ENCODE measurements around the gene TUBGCP2.

- TF ChIP-seq, protein P1, sequence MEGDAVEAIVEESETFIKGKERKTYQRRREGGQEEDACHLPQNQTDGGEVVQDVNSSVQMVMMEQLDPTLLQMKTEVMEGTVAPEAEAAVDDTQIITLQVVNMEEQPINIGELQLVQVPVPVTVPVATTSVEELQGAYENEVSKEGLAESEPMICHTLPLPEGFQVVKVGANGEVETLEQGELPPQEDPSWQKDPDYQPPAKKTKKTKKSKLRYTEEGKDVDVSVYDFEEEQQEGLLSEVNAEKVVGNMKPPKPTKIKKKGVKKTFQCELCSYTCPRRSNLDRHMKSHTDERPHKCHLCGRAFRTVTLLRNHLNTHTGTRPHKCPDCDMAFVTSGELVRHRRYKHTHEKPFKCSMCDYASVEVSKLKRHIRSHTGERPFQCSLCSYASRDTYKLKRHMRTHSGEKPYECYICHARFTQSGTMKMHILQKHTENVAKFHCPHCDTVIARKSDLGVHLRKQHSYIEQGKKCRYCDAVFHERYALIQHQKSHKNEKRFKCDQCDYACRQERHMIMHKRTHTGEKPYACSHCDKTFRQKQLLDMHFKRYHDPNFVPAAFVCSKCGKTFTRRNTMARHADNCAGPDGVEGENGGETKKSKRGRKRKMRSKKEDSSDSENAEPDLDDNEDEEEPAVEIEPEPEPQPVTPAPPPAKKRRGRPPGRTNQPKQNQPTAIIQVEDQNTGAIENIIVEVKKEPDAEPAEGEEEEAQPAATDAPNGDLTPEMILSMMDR (tag by site-specific recombination; IDR thresholded peaks at IDR 0.05) = no peak
- TF ChIP-seq ZNF776 (tag by site-specific recombination; IDR thresholded peaks at IDR 0.05; ENCODE audit: borderline replicate concordance) (no peak), PBX3 (CRISPR knock-in tag; IDR thresholded peaks at IDR 0.05) (no peak), ZNF292 (tag by site-specific recombination; IDR thresholded peaks at IDR 0.05; ENCODE audit: borderline replicate concordance, low read depth) (no peak), ZNF138 (tag by site-specific recombination; IDR thresholded peaks at IDR 0.05; ENCODE audit: borderline replicate concordance) (no peak), ZBTB17 (tag by site-specific recombination; IDR thresholded peaks at IDR 0.05) (no peak), ZNF274 (IDR thresholded peaks at IDR 0.05; ENCODE audit: low read length) (no peak), ZNF274 (tag by site-specific recombination; IDR thresholded peaks at IDR 0.05; ENCODE audit: borderline replicate concordance) (no peak), MYNN (tag by site-specific recombination; IDR thresholded peaks at IDR 0.05; ENCODE audit: borderline replicate concordance) (no peak), ZNF747 (tag by site-specific recombination; IDR thresholded peaks at IDR 0.05) (no peak), ZNF549 (tag by site-specific recombination; IDR thresholded peaks at IDR 0.05) (no peak), ZFP37 (tag by site-specific recombination; IDR thresholded peaks at IDR 0.05) (no peak), ZNF350 (tag by site-specific recombination; IDR thresholded peaks at IDR 0.05) (no peak)
Observed at GRCh38 chr10:133268532-133268931, 40.1 kb downstream of the TUBGCP2 start.

Data from HEK293 (cell line).